K562 (cell line): ENCODE data around the gene AGAP1. TPM values are rescaled to one million over a fixed set of nuclear protein-coding genes. Genes with fewer than 3 reads are reported as not detected.

Experiments used
- ARID3A ChIP-seq: IDR thresholded peaks from 2 replicates; pipeline ENCODE4 v1.6.1; 2012; ENCODE audit warnings: low read depth, low read length, improper control_type of control experiment, borderline replicate concordance
- CREB5 ChIP-seq: fragments of 250-450 bp; sonication (Bioruptor Pico); IDR thresholded peaks from 2 replicates; pipeline ENCODE4 v1.5.0; 2020; ENCODE audit warnings: mild to moderate bottlenecking
- FOXK2 ChIP-seq, 2 experiments: fragments of 450-650 bp; IDR thresholded peaks in 1 of 2; conservative IDR thresholded peaks in 1 of 2; 2 replicates each; pipeline ENCODE4 v1.6.1; 2016; ENCODE audit warnings: low read depth in 2 of 2, mild to moderate bottlenecking in 1 of 2
- IRF1 ChIP-seq: sonication (generic); formaldehyde crosslinking; IDR thresholded peaks from 2 replicates; pipeline ENCODE4 v1.8.0; 2022; ENCODE audit warnings: missing genetic modification reagents, mild to moderate bottlenecking, borderline replicate concordance
- MBD2 ChIP-seq: sonication (generic); IDR thresholded peaks from 2 replicates; pipeline ENCODE4 v1.6.1; 2016; ENCODE audit warnings: low read depth, borderline replicate concordance
- MEIS2 ChIP-seq: fragments of 450-650 bp; IDR thresholded peaks from 2 replicates; pipeline ENCODE4 v1.6.1; 2014; ENCODE audit warnings: mild to moderate bottlenecking; ENCODE audit not compliant: partially characterized antibody
- MTA1 ChIP-seq: fragments of 450-650 bp; IDR thresholded peaks from 2 replicates; pipeline ENCODE4 v1.6.1; 2017; ENCODE audit warnings: borderline replicate concordance
- NR1H2 ChIP-seq: sonication (generic); formaldehyde crosslinking; IDR thresholded peaks from 2 replicates; pipeline ENCODE4 v1.4.0; 2020; ENCODE audit warnings: mild to moderate bottlenecking, missing genetic modification reagents
- NR2F6 ChIP-seq: fragments of 450-650 bp; formaldehyde crosslinking; IDR thresholded peaks from 2 replicates; pipeline ENCODE4 v1.4.0; 2020; ENCODE audit warnings: mild to moderate bottlenecking
- PHB ChIP-seq: fragments of 250-450 bp; sonication (Bioruptor Pico); IDR thresholded peaks from 2 replicates; pipeline ENCODE4 v1.5.0; 2021
- PTBP1 ChIP-seq: fragments of 200-400 bp; formaldehyde crosslinking; IDR thresholded peaks from 2 replicates; pipeline ENCODE4 v1.6.1; 2017; ENCODE audit warnings: low read depth, low read length
- SRSF7 ChIP-seq: fragments of 200-400 bp; formaldehyde crosslinking; optimal IDR thresholded peaks from 2 replicates; pipeline ENCODE3; 2017; ENCODE audit warnings: mild to moderate bottlenecking, low read depth, low read length
- STAT6 ChIP-seq: sonication (generic); formaldehyde crosslinking; IDR thresholded peaks from 2 replicates; pipeline ENCODE4 v1.8.1; 2023; ENCODE audit warnings: mild to moderate bottlenecking, missing genetic modification reagents
- ZHX1 ChIP-seq: fragments of 150-350 bp; conservative IDR thresholded peaks from 2 replicates; pipeline ENCODE4 v1.6.1; 2014; ENCODE audit warnings: low read length
- ZNF324 ChIP-seq: fragments of 250-450 bp; sonication (Bioruptor Pico); IDR thresholded peaks from 2 replicates; pipeline ENCODE4 v1.4.0; 2020; ENCODE audit warnings: mild to moderate bottlenecking
- ZNF384 ChIP-seq: IDR thresholded peaks from 2 replicates; pipeline ENCODE4 v1.6.1; 2012; ENCODE audit warnings: low read depth, low read length, improper control_type of control experiment
- ZNF695 ChIP-seq: fragments of 450-650 bp; formaldehyde crosslinking; IDR thresholded peaks from 2 replicates; pipeline ENCODE4 v1.4.0; 2020; ENCODE audit warnings: mild to moderate bottlenecking, moderate library complexity
- polyA plus RNA-seq, 8 experiments: library from polyadenylated mRNA; depleted of rRNA in 4 of 8; stranded (reverse) in 5 of 8; unstranded in 3 of 8; fragments of >200 nt; fragmentation: Nextera tagmentation in 2 of 8; fragmentation: Illumina TruSeq in 1 of 8; extraction: Ambion mirVana in 2 of 8; extraction: Trizol in 1 of 8; gene quantifications; 2 replicates each; pipeline versions ENCODE4 v1.2.1 to v1.2.3, GENCODE V29; 2011 to 2014; ENCODE audit warnings: inconsistent platforms in 1 of 8, missing spikeins in 1 of 8
- total RNA-seq, 7 experiments: library from RNA; depleted of rRNA in 6 of 7; stranded (reverse); fragments of >200 nt in 6 of 7; fragmentation: Illumina TruSeq in 2 of 7; extraction: Trizol in 2 of 7; gene quantifications; 2 replicates each; pipeline versions ENCODE4 v1.2.1 to v1.2.3, GENCODE V29; 2011 to 2021; ENCODE audit warnings: low replicate concordance in 1 of 7

The AGAP1 gene
- total and polyA plus RNA-seq, 9 of the 15 experiments (the other 6 are each of a cell fraction or from before 2014, with no cell fraction given) = 1.3 to 24.0 (median 10.6) TPM

- no peak for TF ChIP-seq MEIS2
- no peak for TF ChIP-seq ZNF324
- no peak for TF ChIP-seq ZHX1
- no peak for TF ChIP-seq FOXK2 (conservative IDR thresholded peaks at IDR 0.05 in 1 of 2, IDR thresholded peaks at IDR 0.05 in 1 of 2; ENCODE audit: low read depth in 2 of 2)
- no peak for TF ChIP-seq STAT6 (CRISPR knock-in tag)
- no peak for TF ChIP-seq PHB
- TF ChIP-seq NR2F6 (CRISPR knock-in tag) = no peak
- no peak for TF ChIP-seq SRSF7
- TF ChIP-seq CREB5 (CRISPR knock-in tag) = no peak
- TF ChIP-seq IRF1 (CRISPR knock-in tag) = no peak
- TF ChIP-seq PTBP1 = no peak
- TF ChIP-seq NR1H2 = no peak
- TF ChIP-seq MTA1 = no peak
- peak; percentile 90 for TF ChIP-seq ZNF384
- TF ChIP-seq ZNF695 (CRISPR knock-in tag) = no peak
- TF ChIP-seq MBD2 = no peak
- peak; percentile 41; the same call in 1 of the 2 replicates for TF ChIP-seq ARID3A
Observed at GRCh38 chr2:235594041-235594440, 100.2 kb downstream of the AGAP1 start (continued).
